ENCODE results near the gene GSN. TPM values are rescaled to one million over a fixed set of nuclear protein-coding genes. Genes with fewer than 3 reads are reported as not detected.

The GSN gene
- total and polyA plus RNA-seq, 2 of the 13 experiments (the other 11 are each of a cell fraction or from before 2014, with no cell fraction given): 294 to 307 TPM

DNA sequence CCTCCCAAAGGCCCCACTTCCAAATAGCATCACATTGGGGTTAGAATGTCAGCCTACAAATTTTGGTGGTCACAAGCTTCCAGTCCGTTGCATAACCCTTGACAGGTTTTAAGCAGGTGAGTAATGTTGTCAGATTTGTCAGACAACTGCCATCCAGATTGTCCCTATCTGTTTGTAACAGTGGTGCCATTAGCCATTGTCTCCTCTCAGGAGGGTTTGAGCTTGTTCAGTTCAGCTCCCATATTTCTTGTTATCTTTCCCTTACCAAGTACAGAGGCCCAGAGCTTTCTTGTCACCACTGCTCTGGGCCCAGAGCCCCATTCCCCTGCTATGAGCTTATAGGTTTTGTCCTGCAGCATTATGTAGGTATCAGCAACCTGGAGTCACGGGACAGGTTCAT lies 14.8 kb upstream of the GSN start:
- no peak for DNase-seq (ENCODE audit: low spot score)
- Histone ChIP-seq H3K4me3 (replicated peaks in 1 of 3; ENCODE audit: insufficient read depth in 1 of 3, low read depth in 2 of 3, low read length in 3 of 3) (no peak overlapping the region), H4K20me1 (ENCODE audit: insufficient read depth, low read length) (no peaks in the 10 kb centered on the region), H3K27me3 (ENCODE audit: control insufficient read depth in 1 of 2, insufficient read depth in 2 of 2, low read length in 2 of 2) (no peaks in the 10 kb centered on the region; a peak in 1 of 5 replicates), H3K4me2 (ENCODE audit: low read depth, low read length) (no peak overlapping the region), H3K36me3 (replicated peaks in 1 of 2; ENCODE audit: control insufficient read depth in 1 of 2, insufficient read depth in 2 of 2, low read length in 2 of 2) (no peaks in the 10 kb centered on the region), H3K9me3 (ENCODE audit: low read length) (no peaks in the 10 kb centered on the region), H3K27ac (ENCODE audit: extremely low read length, insufficient read depth, low read length) (no peak overlapping the region), H3K9ac (ENCODE audit: insufficient read depth, low read depth, low read length) (no peak overlapping the region), H3K79me2 (ENCODE audit: insufficient read depth, low read length) (no peaks in the 10 kb centered on the region), H3K4me1 (ENCODE audit: insufficient read depth, low read length) (no peaks in the 10 kb centered on the region), H2AFZ (ENCODE audit: low read length) (no peak overlapping the region)
- intact Hi-C loops (cut with micrococcal nuclease; ENCODE audit: unreplicated experiment) (no loop called here), in situ Hi-C loops (cut with HindIII; ENCODE audit: extremely low pct_ligation_motif_present, low pct_unique_long_range_greater_than_20kb) (no loop called here)
- FAIRE-seq: no peak
- POLR2A ChIA-PET: interaction anchor here (1.2 kb wide), 1 partner anchor 15 kb away, joined by 3 read pairs; the partner anchor contains the start of gene GSN
- no peak for ATAC-seq
- no peak for TF ChIP-seq ATAD3A (CRISPR knock-in tag; IDR thresholded peaks at IDR 0.05)
- TF ChIP-seq PRPF4 (IDR thresholded peaks at IDR 0.05; ENCODE audit: low read depth, low read length, poor library complexity, severe bottlenecking): no peak
- no peak for TF ChIP-seq ZNF792 (CRISPR knock-in tag; IDR thresholded peaks at IDR 0.05)
- no peak for TF ChIP-seq CCAR2 (optimal IDR thresholded peaks at IDR 0.05; ENCODE audit: low read depth, low read length)
- no peak for TF ChIP-seq BORCS8-MEF2B (CRISPR knock-in tag; IDR thresholded peaks at IDR 0.05)
- no peak for TF ChIP-seq ARHGAP35 (CRISPR knock-in tag; IDR thresholded peaks at IDR 0.05; ENCODE audit: borderline replicate concordance)
- TF ChIP-seq PHB2 (IDR thresholded peaks at IDR 0.05; ENCODE audit: partially characterized antibody): no peak
- TF ChIP-seq RELA (CRISPR knock-in tag; IDR thresholded peaks at IDR 0.05): no peak
- TF ChIP-seq, protein P1, sequence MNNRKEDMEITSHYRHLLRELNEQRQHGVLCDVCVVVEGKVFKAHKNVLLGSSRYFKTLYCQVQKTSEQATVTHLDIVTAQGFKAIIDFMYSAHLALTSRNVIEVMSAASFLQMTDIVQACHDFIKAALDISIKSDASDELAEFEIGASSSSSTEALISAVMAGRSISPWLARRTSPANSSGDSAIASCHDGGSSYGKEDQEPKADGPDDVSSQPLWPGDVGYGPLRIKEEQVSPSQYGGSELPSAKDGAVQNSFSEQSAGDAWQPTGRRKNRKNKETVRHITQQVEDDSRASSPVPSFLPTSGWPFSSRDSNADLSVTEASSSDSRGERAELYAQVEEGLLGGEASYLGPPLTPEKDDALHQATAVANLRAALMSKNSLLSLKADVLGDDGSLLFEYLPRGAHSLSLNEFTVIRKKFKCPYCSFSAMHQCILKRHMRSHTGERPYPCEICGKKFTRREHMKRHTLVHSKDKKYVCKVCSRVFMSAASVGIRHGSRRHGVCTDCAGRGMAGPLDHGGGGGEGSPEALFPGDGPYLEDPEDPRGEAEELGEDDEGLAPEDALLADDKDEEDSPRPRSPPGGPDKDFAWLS (CRISPR knock-in tag; IDR thresholded peaks at IDR 0.05; ENCODE audit: borderline replicate concordance): no peak
- no peak for TF ChIP-seq ZNF263 (CRISPR knock-in tag; IDR thresholded peaks at IDR 0.05)
- TF ChIP-seq ZNF224 (CRISPR knock-in tag; IDR thresholded peaks at IDR 0.05): no peak
- TF ChIP-seq, protein P2, sequence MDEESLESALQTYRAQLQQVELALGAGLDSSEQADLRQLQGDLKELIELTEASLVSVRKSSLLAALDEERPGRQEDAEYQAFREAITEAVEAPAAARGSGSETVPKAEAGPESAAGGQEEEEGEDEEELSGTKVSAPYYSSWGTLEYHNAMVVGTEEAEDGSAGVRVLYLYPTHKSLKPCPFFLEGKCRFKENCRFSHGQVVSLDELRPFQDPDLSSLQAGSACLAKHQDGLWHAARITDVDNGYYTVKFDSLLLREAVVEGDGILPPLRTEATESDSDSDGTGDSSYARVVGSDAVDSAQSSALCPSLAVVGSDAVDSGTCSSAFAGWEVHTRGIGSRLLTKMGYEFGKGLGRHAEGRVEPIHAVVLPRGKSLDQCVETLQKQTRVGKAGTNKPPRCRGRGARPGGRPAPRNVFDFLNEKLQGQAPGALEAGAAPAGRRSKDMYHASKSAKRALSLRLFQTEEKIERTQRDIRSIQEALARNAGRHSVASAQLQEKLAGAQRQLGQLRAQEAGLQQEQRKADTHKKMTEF (CRISPR knock-in tag; IDR thresholded peaks at IDR 0.05): no peak
- TF ChIP-seq ZNF605 (CRISPR knock-in tag; IDR thresholded peaks at IDR 0.05): no peak
- CTCF ChIA-PET (ENCODE audit: low intra/inter-chr PET ratio, low total read pairs): no interaction called here
- no TSS peak for BruUV-seq (replicated peaks)
- WGBS (ENCODE audit: low lambda C conversion rate): 0% methylated on average over 2 of the region's 2 CpGs

Measured in HepG2 (cell line).